HG02642 (cell line): ENCODE measurements around the gene PRKCE.

Experiments used
- ATAC-seq: cut with Tn5 transposase; IDR thresholded peaks from one replicate; pipeline ENCODE4 v1.9.1; 2021; ENCODE audit warnings: mild to moderate bottlenecking; ENCODE audit not compliant: unreplicated experiment, poor library complexity

Gene PRKCE

DNA sequence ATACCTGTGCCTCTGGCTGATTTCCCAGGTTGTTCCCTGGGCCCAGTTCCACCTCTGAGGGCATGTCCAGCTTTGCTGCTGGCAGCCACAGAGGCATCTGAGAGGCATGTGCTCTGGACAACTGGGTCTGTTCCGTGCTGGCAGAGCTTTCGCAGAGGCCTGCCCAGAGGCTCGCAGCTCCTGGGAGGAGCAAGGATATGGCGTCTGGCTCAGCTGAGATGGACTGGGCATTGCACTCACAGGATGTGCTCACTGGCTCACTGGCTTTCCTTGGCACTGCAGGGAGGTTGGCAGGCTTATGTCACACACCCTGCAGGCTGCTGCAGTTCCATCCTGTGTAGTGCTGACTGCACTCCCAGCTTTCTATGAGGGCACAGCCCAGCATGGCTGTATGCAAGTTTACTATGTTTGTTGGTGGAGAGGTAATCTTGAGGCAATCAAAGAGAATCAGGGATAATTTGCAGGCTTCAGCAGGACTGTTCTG is 172.3 kb downstream of the PRKCE start:
- no peak for ATAC-seq

DNA sequence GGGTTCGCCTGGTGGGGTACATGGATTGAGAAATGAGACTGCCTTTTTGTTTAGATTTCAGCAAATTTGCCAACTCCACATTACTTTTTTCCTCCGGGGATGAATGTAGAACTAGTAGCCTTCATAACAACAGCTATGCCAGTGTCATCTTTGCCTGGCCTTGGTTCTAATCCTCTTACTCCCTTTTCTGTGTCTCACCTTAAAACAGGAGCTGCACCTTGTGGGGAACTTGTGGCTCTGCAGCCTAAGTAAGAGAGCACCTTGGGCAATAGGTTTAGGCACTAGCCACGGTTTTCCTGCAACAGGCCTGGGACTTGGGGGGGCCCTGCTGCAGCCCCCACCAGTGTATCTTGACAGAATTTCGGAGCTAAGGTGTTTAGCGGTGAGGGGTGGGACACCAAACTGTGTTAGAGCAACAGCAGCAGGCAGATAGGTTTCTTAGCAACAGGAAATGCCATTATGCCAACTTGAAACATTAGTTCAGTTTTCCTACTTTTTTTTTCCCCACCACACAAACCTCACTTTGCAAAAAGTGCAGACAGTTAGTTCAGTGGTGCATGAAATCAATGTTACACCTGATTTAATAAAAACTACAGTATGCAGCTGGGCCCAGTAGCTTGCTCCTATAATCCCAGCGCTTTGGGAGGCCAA is 173.7 kb downstream of the PRKCE start:
- no peak for ATAC-seq

DNA sequence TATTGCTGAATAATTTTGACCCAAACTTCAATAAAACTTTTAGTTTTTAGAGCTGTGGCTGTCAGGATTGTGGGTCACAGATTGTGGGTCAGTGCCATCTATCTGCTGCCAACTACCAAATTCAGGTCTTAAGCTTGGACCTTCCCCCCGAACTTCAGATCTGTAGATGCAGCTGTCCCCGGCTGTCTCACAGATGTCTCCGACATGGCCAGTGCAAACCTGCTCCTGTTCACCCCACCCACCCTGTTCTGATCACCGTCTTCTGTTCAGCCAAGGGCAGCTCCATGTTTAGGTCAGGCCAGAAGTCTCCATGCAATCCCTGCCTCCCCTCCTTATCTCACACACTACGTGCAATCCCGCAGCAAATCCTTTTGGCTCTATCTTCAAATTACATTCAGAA is 175.0 kb downstream of the PRKCE start:
- no peak for ATAC-seq

DNA sequence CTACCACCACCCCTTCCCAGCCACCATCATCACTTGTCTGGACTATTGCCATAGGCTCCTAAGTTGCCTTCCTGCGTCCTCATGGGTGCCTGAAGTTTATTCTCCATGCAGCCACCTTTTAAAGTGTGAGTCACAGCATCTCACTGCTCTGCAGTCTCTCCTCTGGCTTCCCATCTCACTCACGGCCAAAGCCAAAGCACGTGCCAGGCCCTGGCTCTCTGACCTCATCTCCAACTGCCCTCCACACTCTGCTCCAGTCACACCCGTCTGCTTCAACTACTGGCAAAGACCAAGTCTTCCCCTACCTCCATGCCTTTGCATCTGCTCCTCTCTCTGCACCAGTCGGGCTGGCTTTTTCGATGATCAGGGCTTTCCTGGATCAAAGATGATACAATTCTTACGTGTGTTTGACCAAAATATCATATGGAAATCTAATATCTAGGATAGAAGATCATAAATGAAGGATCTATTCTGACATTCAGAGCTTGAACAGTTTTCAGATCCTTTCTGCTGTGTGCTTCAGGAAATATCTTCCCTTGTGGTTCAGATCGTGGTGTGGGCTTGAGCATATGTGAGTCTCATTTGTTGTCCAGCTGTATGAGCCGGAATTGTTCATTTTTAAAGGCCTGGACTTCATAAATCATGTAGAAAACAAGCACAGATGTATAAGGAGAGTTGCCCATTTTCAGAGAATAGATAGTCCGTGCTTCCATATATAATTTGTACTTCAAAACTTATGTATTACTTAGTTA is 175.6 kb downstream of the PRKCE start:
- no peak for ATAC-seq

DNA sequence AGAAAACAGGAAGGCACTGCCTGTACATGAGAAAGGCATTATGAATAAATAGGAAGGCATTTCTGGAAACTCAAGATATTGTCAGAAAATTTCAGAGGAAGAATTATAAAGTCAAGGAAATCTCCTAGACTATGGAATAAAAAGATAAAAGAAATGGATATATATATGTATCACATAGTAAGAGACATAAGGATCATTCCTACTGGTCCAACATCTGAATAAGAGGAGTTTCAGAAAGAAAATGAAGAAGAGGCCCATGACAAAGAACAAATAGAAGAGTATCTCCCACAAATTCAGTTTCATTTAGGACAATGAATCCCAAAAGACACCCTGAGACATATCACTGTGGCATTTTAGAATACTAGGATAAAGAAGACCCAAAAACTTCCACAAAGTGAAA is 178.8 kb downstream of the PRKCE start:
- no peak for ATAC-seq

DNA sequence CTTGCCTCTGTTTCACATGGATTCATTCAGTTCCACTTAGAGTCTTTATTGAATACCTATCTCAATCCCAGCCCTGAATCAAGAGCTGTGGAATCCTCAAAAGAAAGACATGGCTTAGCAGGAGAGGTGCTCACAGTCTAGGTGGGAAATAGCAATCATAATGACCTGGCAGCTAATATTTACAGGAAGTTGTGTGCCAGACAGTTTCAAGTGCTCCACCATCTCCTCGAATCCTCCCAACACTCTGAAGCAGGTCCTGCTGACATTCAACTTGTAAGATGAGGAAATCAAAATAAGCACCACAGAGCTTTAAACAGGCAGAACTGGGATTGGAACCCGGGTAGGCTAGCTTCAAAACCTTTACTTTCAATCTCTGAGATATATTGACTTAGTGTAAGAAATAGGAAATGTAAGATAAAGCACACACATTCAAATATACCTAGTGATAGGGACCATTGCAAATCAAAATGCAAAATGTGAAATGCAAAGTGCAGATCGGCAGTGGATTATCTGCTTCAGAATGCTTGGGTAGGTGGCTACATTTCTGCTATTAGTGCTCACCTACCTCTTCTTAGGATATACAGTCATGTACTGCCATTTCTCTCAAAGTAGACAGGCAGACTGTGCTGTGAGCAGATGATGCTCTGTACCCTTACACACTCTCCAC is 182.0 kb downstream of the PRKCE start:
- ATAC-seq = peak; percentile 33

DNA sequence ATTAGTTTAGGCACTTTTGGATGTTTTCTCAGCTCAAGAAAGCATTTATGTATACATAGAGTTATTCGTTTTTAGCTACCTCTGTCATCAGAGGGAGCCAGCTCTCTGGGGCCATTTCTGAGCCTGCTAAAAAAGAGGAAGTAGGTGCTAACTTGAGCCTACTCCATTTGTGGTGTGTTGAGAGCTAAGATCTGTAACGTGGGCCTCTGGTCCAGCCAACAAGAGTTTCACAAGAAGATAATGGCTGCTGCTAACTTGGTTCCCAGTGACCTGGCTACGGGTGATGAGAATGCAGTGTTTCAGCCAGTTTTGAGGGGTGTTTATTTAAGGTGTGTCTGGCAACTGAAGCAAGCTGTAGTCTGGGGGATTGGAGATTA is 182.5 kb downstream of the PRKCE start:
- peak; percentile 68 for ATAC-seq

DNA sequence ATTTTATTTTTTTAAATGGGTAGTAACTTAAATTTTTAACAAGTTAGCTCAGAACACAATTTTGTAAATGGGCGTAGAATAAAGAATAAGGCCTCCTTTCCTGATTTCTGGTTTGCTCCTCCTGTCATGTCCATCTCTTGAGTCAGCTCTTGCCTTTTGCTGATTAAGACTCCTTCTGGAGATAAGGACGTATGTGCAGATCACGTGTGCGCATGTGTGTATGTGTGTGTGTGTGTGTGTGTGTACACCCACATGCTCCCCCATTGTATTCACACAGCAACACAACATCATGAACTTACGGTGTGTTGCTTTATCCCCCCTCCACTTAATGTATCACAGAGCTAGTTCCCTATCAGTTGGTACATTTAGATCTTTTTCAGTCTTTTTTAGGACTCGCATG is 182.9 kb downstream of the PRKCE start:
- ATAC-seq = no peak

DNA sequence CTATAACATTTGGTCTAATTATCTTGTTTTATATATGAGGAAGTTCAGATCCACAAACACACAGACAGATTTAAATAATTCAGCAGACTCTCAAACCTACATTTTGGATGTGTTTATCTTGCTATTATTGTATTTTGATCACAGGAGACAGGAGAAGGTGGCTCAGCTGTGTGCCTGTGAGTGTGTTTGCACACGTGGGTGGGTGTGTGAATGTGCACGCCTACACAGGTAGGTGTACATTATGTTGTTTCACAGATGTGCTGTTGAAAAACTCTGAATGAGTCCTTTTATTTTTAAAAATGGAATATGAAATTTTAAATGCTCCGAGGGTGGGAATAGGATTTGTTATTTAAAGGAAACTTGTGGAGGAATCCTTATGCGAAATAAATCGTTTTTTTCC is 183.4 kb downstream of the PRKCE start:
- no peak for ATAC-seq

DNA sequence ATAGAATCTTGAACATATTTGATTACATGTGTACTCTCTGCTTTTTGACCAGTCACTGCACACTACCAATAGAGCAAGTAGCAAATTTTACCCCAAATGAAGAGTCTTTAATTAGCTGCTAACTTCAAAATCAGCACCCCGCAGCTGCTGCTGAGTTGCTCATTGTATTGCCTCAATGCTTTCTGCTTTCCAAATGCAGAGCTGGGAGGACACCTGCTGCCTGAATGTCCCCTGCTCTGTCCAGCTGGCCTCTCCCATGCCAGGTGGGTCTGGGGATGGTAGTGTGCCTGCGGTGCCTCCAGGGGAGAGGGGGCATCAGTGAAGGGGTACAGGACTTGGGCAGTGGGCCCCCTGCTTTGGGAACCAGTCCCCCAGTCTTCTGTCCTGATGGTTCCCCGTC is 184.8 kb downstream of the PRKCE start:
- peak; percentile 8 for ATAC-seq

DNA sequence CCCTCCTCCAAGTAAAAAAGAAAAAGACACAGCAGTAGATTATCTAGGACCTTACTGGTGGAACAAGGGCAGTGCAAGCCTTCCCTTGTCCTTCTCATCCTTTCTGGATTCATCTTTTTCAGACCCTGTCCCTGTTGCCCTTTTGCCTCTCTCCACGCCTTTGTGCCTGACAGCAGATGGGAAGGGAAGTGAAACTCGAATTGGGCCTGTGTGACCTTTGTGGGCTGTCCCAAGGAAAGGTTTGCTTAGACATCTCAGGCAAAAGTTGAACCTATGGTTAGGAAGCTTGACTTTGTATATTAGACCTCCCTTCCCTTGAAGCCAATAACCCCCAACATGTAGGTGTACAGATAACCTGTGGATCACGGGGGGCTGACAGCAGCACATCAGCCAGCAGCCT is 185.3 kb downstream of the PRKCE start:
- ATAC-seq = peak; percentile 31

DNA sequence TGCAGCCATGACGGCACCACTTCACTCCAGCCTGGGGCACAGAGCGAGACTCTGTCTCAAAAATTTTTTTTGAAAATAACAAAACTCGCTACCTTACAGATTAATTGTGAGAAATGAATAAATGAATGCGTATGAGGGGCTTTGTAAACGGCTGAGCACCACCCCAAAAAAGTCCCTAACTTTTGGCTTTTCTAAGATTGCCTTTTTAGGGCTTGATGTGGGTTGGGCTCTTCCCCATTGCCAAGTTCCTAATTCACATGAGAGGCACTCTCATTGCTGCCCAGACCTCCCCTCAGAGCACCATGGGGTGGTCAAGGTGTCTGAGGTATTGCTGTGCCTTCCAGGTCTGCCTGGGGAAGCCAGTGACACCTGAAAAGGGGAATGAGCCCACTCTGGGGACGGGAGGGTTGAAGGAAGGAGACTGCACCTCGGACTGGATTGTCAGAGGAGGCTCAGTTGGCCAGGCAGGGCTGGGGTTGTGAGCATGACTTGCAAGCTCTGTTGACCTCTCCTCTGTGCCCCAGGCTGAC is 186.4 kb downstream of the PRKCE start:
- ATAC-seq = no peak

DNA sequence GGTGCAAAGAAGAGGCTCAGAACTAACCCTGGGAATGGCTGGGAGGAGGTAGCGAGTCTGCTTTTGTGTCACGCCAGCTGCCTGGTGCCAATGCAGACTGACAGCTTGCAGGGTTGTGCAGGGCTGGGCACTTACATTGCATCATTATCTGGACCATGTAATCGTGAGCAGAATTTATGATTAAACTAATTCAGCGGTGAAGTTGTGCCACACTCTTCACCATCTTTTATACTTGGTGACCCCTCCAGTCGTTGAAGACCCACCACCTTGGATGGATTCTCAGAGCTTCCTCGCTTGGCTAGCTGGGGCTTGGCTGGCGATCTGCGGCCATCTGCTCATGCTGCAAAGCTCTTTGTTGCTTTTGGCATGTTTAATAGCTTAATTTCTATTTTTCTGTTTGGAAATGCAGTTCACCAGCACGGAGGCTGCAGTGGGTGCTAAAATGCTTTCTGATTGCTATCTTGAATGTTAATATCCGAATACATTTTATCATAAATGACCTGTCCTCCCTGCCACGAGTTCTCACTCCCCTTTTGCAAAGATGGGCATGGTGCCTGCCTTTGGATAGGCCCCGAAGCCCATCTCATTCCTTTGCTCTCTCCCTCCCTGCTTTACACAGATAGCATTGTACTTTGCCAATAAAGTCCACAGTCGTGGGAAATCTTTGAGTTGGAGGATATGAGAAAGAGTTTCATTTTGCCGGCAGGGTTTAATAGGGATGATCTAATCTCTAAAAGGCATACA is 188.2 kb downstream of the PRKCE start:
- no peak for ATAC-seq

DNA sequence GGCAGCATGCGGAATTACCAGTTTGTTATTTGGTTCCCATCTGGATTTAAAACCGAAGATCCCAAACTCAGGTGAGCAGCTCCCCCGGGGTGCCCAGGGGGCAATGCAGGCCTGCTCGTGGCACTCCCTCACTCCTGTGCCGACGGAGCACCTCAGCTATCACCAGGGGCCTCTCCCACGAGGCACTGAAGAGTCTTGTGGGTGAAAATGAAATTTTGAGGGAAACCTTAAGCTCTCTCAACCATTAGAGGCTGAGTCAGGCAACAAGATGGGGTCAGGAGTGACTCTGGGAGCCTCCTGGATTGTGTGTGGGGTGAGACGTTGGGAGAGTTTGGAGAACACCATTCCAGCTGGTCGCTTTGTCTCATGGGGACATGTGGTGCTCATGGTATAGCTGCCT is 189.0 kb downstream of the PRKCE start:
- peak; percentile 58 for ATAC-seq

DNA sequence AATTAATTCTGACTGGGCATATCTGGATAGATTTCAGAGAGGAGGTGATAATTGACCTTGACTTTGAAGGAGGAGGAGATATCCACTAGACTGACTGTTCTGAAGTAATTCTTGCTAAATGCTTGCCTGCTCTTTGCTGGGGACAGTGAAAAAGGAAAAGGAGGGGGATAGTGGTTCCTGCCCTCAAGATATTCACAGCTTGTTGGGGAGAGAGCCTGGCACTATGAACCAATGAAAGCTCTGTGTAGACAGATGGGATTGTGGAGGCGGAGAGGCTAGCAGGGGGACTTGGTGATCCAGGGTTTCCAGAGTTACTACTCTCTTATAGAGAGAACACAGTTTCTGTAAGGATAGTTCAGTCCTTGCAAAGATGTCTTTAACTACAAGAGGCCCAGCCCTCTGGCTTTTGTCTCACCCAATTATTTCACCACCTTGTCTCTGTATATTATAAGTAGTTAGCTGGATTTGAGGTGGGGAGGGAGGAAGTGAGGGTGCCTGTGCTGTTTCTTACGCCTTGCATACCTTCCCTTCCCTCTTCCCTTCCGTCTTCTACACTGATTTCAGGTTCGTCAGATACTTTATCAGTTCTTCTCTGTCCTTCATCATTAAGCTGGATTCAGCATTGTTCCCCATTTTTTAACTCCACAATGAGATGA is 190.4 kb downstream of the PRKCE start:
- ATAC-seq = no peak

DNA sequence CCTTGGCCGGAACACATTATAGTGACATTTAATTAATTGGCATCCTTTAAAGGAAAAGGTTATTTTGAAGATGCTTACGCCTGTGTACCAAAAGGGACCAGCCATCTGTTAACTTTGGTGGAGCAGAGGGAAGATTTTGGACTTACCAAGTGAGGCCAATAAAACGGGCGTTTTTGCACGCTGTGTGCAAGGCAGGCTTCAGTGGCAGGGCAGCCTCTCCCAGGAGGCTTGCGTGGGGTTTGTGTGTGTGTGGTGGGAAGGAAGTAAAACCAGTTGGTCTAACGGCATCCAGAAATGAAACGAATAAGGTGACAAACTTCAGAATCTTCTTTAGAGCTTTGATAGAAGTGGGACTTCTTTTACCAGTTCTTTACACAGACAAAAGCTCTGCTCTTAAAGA is 191.7 kb downstream of the PRKCE start:
- ATAC-seq = peak; percentile 65

DNA sequence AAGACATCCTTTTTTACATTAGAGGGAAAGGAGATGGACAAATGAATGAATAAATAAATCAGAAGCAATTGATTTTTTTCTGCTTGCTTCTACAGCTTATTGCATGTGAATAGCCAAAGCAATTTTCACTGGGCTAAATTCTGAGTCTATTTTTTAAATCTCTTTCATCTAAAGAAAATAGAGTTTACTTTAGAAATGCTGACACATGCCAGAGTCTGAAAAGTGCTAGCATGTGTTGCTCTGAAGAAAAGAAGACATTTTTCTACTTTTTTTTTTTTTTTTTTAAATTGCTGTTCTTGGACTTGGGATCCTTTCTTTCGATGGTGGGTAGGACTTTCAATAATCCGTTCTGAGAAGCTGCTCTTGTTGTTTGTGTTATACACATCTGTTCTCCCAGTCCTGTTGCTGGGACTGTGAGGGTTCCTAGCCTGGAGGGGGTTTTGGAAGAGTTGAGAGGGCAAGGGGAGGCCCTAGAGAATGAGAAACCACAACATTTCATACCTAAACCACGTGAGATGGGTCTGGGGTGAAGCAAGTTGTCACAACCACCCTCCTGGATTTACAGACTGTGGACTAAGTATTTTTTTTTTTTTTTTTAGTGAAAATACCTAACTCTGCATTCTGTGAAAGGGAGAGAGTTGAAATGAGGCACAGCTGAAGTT is 193.5 kb downstream of the PRKCE start:
- ATAC-seq = no peak

DNA sequence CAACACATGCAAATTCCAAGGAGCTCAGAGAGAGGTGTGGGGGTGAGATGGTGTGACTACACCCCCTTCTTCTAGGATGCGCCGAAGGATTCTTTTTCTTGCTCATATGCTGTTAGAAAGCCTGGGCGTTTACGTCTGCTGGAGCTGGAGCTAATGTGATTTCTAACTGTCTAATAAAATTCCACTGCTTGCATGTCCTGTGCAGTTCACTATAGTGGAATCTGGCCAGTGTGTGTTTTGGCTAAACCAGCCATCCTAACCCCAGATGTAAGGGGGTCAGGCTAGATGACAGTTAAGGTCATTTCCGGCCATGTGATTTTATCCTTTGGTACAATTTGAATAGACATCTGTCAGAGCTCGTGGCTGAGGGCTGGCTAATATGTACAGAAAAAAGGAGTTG is 194.1 kb downstream of the PRKCE start:
- no peak for ATAC-seq

DNA sequence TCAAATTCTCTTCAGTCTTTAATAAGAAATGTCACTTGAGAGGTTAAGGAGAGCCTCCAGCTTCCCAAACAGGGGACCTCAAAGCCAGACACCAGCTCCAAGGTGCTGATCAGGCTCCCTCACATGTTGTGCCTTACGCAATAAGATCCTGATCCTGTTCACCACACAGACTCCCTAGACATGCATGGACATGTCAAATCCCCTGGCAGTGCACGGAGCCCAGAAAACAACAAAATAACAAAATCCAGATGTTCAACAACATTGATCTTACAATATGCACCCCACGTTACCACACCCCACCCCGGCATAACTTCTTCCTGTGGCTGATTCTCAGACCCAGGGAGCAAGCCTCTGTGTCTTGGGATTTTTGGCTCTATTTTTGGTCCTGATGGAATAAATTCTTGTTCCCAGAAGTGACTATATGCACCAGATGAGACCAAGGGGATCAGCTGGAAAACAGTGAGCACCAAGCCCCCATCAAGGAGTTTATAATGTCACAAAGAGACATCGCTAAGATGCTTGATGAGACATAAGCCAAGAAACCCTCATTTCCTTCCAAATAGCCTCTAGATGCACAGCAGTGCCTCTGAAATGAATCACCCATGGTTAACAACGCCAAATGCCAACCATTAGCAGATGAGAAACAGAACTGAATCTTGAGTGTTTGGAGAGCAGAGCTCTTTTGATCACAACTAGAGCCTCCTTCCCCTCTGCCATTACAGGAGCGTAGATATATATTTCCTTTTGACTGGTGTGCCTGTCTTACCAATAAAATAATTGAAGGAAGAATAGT is 198.2 kb downstream of the PRKCE start:
- no peak for ATAC-seq
